HEK293T (cell line): ENCODE measurements around the gene CBX6.

Experiments
- ARNT ChIP-seq: fragments of 450-650 bp; IDR thresholded peaks from 2 replicates; pipeline ENCODE4 v1.6.1; 2017; ENCODE audit warnings: mild to moderate bottlenecking
- BHLHE40 ChIP-seq: fragments of 450-650 bp; IDR thresholded peaks from 2 replicates; pipeline ENCODE4 v1.6.1; 2016; ENCODE audit warnings: mild to moderate bottlenecking, moderate library complexity, borderline replicate concordance
- FOXK2 ChIP-seq: fragments of 450-650 bp; IDR thresholded peaks from 2 replicates; pipeline ENCODE4 v1.6.1; 2016; ENCODE audit warnings: mild to moderate bottlenecking
- FOXM1 ChIP-seq: fragments of 450-650 bp; IDR thresholded peaks from 2 replicates; pipeline ENCODE4 v1.6.1; 2017; ENCODE audit warnings: mild to moderate bottlenecking, borderline replicate concordance
- SP1 ChIP-seq: fragments of 450-650 bp; IDR thresholded peaks from 2 replicates; pipeline ENCODE4 v1.6.1; 2017
- SUZ12 ChIP-seq: fragments of 450-650 bp; IDR thresholded peaks from 2 replicates; pipeline ENCODE4 v1.6.1; 2016; ENCODE audit warnings: mild to moderate bottlenecking
- ZNF384 ChIP-seq: fragments of 450-650 bp; IDR thresholded peaks from 2 replicates; pipeline ENCODE4 v1.6.1; 2016
- TF ChIP-seq, protein P1 (sequence below): fragments of 450-650 bp; IDR thresholded peaks from 2 replicates; pipeline ENCODE4 v1.6.1; 2016

DNA sequence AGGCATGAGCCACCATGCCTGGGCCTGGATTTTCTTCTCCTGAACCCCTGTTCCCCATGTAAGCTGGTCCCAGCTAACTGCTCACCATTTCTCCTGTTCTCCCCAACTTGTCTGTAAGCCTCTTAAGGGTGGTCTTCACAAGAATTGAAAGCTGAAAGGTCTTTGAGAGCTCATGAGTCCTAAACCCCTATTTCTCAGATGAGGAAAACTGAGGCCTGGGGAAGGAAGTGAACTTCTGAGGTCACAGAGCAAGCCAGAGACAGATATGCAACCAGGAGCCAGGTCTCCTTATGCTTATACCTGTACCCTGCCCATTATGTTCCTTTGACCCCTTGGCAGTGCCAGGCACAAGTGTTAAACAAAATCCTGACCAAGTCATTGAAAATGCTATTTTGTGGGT is 44.5 kb downstream of the CBX6 start:
- TF ChIP-seq ARNT (no peak), BHLHE40 (no peak), FOXM1 (no peak), ZNF384 (no peak), FOXK2 (no peak), SUZ12 (no peak), SP1 (no peak)
- TF ChIP-seq, protein P1, sequence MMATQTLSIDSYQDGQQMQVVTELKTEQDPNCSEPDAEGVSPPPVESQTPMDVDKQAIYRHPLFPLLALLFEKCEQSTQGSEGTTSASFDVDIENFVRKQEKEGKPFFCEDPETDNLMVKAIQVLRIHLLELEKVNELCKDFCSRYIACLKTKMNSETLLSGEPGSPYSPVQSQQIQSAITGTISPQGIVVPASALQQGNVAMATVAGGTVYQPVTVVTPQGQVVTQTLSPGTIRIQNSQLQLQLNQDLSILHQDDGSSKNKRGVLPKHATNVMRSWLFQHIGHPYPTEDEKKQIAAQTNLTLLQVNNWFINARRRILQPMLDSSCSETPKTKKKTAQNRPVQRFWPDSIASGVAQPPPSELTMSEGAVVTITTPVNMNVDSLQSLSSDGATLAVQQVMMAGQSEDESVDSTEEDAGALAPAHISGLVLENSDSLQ: no peak
